Measurements from ENCODE around the gene PFKFB2.

GRCh38 chr1:207079706-207080241 lies 26.7 kb downstream of the PFKFB2 start:
- TF ChIP-seq, protein P1, sequence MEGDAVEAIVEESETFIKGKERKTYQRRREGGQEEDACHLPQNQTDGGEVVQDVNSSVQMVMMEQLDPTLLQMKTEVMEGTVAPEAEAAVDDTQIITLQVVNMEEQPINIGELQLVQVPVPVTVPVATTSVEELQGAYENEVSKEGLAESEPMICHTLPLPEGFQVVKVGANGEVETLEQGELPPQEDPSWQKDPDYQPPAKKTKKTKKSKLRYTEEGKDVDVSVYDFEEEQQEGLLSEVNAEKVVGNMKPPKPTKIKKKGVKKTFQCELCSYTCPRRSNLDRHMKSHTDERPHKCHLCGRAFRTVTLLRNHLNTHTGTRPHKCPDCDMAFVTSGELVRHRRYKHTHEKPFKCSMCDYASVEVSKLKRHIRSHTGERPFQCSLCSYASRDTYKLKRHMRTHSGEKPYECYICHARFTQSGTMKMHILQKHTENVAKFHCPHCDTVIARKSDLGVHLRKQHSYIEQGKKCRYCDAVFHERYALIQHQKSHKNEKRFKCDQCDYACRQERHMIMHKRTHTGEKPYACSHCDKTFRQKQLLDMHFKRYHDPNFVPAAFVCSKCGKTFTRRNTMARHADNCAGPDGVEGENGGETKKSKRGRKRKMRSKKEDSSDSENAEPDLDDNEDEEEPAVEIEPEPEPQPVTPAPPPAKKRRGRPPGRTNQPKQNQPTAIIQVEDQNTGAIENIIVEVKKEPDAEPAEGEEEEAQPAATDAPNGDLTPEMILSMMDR (IDR thresholded peaks at IDR 0.05; ENCODE audit: low read length), result no peak
- TF ChIP-seq EZH2phosphoT487 (IDR thresholded peaks at IDR 0.05; ENCODE audit: low read length), result no peak
